Endothelial cell (in vitro differentiated cells): ENCODE data around the gene PARP3. TPM values are rescaled to one million over a fixed set of nuclear protein-coding genes. Genes with fewer than 3 reads are reported as not detected.

Source experiments
- DNase-seq: peaks from one replicate; pipeline ENCODE4 v3.0.0; 2021; ENCODE audit warnings: low spot score
- H3K27ac Mint-ChIP-seq: one replicate; pipeline ENCODE4 v1.8.0; 2021; ENCODE audit warnings: mixed read lengths, inconsistent platforms; ENCODE audit not compliant: unreplicated experiment
- H3K27me3 Mint-ChIP-seq: one replicate; pipeline ENCODE4 v1.8.0; 2021; ENCODE audit warnings: mild to moderate bottlenecking, moderate library complexity, mixed read lengths, inconsistent platforms; ENCODE audit not compliant: unreplicated experiment
- H3K36me3 Mint-ChIP-seq: one replicate; pipeline ENCODE4 v1.8.0; 2021; ENCODE audit warnings: mild to moderate bottlenecking, low read depth, mixed read lengths, inconsistent platforms; ENCODE audit not compliant: unreplicated experiment
- H3K4me1 Mint-ChIP-seq: one replicate; pipeline ENCODE4 v1.8.0; 2021; ENCODE audit warnings: mild to moderate bottlenecking, mixed read lengths, inconsistent platforms; ENCODE audit not compliant: unreplicated experiment
- H3K4me3 Mint-ChIP-seq: one replicate; pipeline ENCODE4 v1.8.0; 2021; ENCODE audit warnings: mild to moderate bottlenecking, mixed read lengths, inconsistent platforms; ENCODE audit not compliant: unreplicated experiment
- H3K9me3 Mint-ChIP-seq: one replicate; pipeline ENCODE4 v1.8.0; 2021; ENCODE audit warnings: mixed read lengths, inconsistent platforms; ENCODE audit not compliant: unreplicated experiment
- total RNA-seq: library from RNA; stranded (reverse); fragmentation: NEBNext Ultra II Directional; extraction: Animal tissue kit (Norgen Biotek cat#: 25700); gene quantifications from one replicate; pipeline ENCODE4 v1.2.1, GENCODE V29; 2021; ENCODE audit not compliant: unreplicated experiment
- TF ChIP-seq, protein P1 (sequence below): fragments of 200-600 bp; sonication (generic); IDR thresholded peaks from one replicate; pipeline ENCODE4 v1.5.0; 2021; ENCODE audit warnings: antibody characterized with exemption; ENCODE audit not compliant: unreplicated experiment

PARP3 gene
- total RNA-seq, 1 donor from 2014 or later = 4.6 TPM

DNA sequence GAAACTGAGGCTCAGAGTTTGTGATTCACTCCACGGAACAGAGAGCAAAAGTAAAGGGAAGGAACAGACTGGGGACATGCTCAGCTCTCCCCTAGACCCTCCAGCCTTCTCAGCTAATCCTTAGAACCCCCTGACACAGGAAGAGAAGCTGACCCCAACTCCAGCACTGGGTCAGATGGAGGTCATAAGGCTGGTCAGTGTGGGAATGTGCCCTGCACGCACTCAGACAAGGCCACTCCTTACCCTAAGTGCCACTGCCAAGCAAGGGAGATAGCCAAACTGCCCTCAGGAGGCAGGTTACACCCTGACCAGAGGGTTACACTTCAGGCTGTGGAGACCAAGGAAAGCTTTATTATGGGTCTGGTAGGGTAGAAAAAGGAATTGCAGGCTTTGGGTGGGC lies 52.4 kb downstream of the PARP3 start:
- H3K27me3 Mint-ChIP-seq = peaks cover 10% of the 10 kb centered on the region
- no peak for DNase-seq
- peaks cover 17% of the 10 kb centered on the region for H3K36me3 Mint-ChIP-seq
- peak overlapping the region; percentile 98 for H3K4me3 Mint-ChIP-seq
- H3K9me3 Mint-ChIP-seq = no peaks in the 10 kb centered on the region
- peaks cover 24% of the 10 kb centered on the region for H3K4me1 Mint-ChIP-seq
- peak overlapping the region; percentile 80 for H3K27ac Mint-ChIP-seq
- TF ChIP-seq, protein P1, sequence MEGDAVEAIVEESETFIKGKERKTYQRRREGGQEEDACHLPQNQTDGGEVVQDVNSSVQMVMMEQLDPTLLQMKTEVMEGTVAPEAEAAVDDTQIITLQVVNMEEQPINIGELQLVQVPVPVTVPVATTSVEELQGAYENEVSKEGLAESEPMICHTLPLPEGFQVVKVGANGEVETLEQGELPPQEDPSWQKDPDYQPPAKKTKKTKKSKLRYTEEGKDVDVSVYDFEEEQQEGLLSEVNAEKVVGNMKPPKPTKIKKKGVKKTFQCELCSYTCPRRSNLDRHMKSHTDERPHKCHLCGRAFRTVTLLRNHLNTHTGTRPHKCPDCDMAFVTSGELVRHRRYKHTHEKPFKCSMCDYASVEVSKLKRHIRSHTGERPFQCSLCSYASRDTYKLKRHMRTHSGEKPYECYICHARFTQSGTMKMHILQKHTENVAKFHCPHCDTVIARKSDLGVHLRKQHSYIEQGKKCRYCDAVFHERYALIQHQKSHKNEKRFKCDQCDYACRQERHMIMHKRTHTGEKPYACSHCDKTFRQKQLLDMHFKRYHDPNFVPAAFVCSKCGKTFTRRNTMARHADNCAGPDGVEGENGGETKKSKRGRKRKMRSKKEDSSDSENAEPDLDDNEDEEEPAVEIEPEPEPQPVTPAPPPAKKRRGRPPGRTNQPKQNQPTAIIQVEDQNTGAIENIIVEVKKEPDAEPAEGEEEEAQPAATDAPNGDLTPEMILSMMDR = no peak

DNA sequence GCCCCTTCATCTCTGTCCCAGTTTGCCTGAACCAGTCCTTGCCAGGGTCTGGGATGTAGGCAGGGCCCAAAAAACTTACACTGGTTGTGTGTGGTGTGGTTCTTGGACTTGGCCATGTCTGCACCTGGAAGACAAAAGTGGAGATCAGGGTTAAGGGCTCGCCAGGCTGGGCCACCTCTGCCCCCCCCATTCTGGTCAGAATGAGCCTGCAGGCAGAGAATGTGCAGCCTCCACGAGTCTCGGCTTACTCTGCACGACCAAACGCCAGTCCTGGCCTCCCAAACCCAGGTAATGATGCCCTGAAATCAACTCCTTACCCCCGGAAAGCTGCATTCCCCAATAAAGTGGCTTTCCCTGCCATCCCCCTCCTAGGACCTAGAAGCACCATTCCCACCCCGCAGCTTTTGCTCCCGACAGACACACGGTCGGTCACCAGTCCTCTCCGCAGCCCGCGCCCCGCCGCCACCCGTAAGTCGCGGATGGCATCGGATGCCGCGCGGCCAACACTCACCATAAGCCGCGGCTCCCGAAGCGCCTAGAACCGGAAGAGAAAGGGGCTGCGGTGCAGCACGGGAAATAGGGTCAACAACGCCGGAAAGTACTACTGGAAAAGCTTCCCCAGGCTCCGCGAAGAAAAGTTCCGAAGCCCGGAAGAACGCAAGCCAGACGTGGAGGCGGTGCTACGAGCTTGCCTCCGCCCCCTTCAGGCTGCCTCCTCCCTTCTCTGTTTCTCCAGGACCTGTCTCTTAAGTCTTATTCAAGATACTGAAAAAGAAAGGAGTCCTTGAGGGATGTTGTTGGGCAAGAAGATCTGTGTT lies 53.4 kb downstream of the PARP3 start, which contains the start of gene RPL29:
TSS of gene RPL29 (minus strand) at position 550 of the 818 bp plus-strand sequence. CDS start at position 116, 434 bp downstream.
- peaks cover 13% of the 10 kb centered on the region for H3K27me3 Mint-ChIP-seq
- no peaks in the 10 kb centered on the region for H3K9me3 Mint-ChIP-seq
- peak; percentile 84 for DNase-seq
- TF ChIP-seq, protein P1 = no peak
- peaks cover 24% of the 10 kb centered on the region for H3K4me1 Mint-ChIP-seq
- H3K36me3 Mint-ChIP-seq = peaks cover 17% of the 10 kb centered on the region
- peak within 1 kb of the TSS; percentile 94 for H3K27ac Mint-ChIP-seq
- H3K4me3 Mint-ChIP-seq = peak within 1 kb of the TSS; percentile 98

DNA sequence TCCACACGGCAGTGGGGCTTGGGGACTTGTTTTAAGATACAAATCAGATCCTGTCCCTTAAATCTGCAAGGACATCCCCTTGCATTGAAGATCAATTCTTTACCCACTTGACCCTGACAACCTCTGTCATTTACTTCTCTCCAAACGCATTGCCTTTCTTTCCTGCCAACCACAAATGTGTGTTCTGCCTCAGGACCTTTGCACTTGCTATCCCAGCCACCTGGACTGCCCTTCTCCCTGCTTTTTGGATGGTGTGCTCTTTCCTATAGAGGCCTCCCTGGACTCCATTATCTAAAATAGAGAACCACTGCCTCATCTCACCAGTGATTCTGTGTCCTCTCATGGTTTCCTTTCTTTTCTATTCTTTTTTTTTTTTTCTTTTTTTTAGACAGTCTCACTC lies 55.0 kb downstream of the PARP3 start:
- peak overlapping the region; percentile 10 for H3K4me3 Mint-ChIP-seq
- peaks cover 17% of the 10 kb centered on the region for H3K27me3 Mint-ChIP-seq
- TF ChIP-seq, protein P1 = no peak
- peaks cover 24% of the 10 kb centered on the region for H3K4me1 Mint-ChIP-seq
- peaks cover 14% of the 10 kb centered on the region for H3K36me3 Mint-ChIP-seq
- DNase-seq = no peak
- H3K27ac Mint-ChIP-seq = no peak overlapping the region
- H3K9me3 Mint-ChIP-seq = no peaks in the 10 kb centered on the region

DNA sequence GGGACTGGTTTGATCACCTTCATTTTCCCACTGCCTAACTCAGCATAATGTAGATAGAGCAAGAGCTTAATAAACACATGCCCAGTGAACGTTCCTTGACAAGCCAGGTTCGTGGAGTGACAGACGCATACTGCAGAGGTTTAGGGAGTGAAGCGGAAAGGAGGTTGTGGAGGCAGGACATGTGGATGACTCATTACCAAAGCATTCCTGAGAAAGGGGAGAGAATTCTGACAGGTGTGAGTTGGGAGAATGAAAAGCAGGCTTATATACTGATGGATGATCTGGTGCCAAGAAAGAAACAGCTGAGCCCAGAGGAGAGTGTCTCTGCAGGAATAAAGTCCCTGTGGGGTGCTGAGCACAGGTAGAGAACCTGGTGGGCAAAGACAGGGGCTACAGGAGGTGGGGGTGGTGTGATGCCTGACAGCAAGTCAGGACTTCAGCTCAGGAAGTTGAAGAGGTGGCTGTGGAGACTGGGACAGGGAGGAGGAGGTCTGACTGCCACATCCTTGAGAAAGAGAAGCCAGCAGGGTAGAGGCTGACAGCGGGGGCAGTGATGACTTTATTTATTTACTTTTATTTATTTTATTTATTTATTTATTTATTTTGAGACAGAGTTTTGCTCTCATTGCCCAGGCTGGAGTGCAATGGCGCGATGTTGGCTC lies 55.9 kb downstream of the PARP3 start:
- Mint-ChIP-seq H3K27me3 (peaks cover 19% of the 10 kb centered on the region), H3K9me3 (no peaks in the 10 kb centered on the region), H3K4me1 (peaks cover 22% of the 10 kb centered on the region), H3K27ac (peak overlapping the region; percentile 5), H3K36me3 (peaks cover 10% of the 10 kb centered on the region), H3K4me3 (peak overlapping the region; percentile 3)
- no peak for DNase-seq
- TF ChIP-seq, protein P1 = no peak

Other genes with a start within 250 kb of the PARP3 start
- 0.97 TPM for gene GRM2, start 235.3 kb upstream of the PARP3 start, total RNA-seq
- gene IQCF6, start 163.1 kb upstream of the PARP3 start, total RNA-seq = not detected
- gene IQCF2, start 80.7 kb upstream of the PARP3 start, total RNA-seq = not detected
- not detected for gene IQCF5, start 66.8 kb upstream of the PARP3 start, total RNA-seq
- gene IQCF1, start 39.0 kb upstream of the PARP3 start, total RNA-seq = not detected
- gene RRP9, start 459 bp upstream of the PARP3 start, total RNA-seq = 20.6 TPM
- gene GPR62, start 13.0 kb downstream of the PARP3 start, total RNA-seq = not detected
- gene PCBP4, start 25.1 kb downstream of the PARP3 start, total RNA-seq = 60.6 TPM
- 7.1 TPM for gene ABHD14B, start 31.7 kb downstream of the PARP3 start, total RNA-seq
- gene ABHD14A, start 32.7 kb downstream of the PARP3 start, total RNA-seq = 5.4 TPM
- 19.8 TPM for gene ACY1, start 41.2 kb downstream of the PARP3 start, total RNA-seq
- 925 TPM for gene RPL29, start 53.5 kb downstream of the PARP3 start, total RNA-seq
- 21.7 TPM for gene DUSP7, start 114.2 kb downstream of the PARP3 start, total RNA-seq
- gene POC1A, start 212.1 kb downstream of the PARP3 start, total RNA-seq = 7.5 TPM